Adrenal gland (tissue), 5 donors: ENCODE measurements around the gene PIGBOS1.

Experiments used
- CTCF ChIP-seq, 6 experiments: fragments of 450-650 bp in 4 of 6; fragments of 200-600 bp in 2 of 6; sonication (generic) in 1 of 6; IDR thresholded peaks; 1 replicate in 5 of 6; 2 replicates in 1 of 6; pipeline versions ENCODE4 v1.5.1 to v1.8.0; 2016 to 2021; ENCODE audit warnings: antibody characterized with exemption in 6 of 6, mild to moderate bottlenecking in 2 of 6, moderate library complexity in 1 of 6
- POLR2A ChIP-seq, 2 donors: fragments of 450-650 bp; IDR thresholded peaks; one replicate each; pipeline ENCODE4 v1.6.1; 2017; ENCODE audit warnings: antibody characterized with exemption in 2 of 2, mild to moderate bottlenecking in 2 of 2, moderate library complexity in 1 of 2
- donor health status: DM: no; HTN: no; CAD: no.

GRCh38 chr15:55276324-55276723, 42.6 kb downstream of the PIGBOS1 start:
- TF ChIP-seq CTCF (IDR thresholded peaks at IDR 0.05), result no peak
- TF ChIP-seq POLR2A (IDR thresholded peaks at IDR 0.05), result no peak
